ENCODE measurements around the gene DNAH2.

DNAH2 gene

DNA sequence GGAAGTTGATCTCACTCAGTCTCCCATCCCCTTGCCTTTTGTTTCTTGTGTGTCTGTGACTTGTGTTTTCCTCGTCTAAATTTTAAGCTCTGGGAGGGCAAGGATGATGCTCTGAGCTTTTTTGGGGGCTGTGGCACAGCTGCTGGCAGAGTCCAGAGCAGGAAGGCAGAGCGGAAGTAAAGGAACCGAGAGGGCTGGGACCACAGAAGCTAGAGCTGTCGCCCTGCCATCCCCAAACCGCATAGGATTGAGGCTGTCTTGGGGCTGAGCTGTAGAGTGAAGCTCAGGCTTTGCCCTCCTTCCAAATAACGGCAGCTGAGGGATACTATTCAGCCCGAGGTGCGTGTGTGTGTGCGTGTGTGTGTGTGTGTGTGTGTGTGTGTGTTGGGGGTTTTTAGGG lies 3.8 kb upstream of the DNAH2 start:
- no peak for TF ChIP-seq POLR2AphosphoS5 (IDR thresholded peaks at IDR 0.05; ENCODE audit: borderline replicate concordance, low read depth, low read length)
- TF ChIP-seq EZH2 (IDR thresholded peaks at IDR 0.05), result no peak
- TF ChIP-seq FOXP2 (optimal IDR thresholded peaks at IDR 0.05; ENCODE audit: control extremely low read depth, extremely low read length, insufficient read depth), result no peak
- no peak for DNase-seq (ENCODE audit: low read depth, low spot score)
- no peak overlapping the region for H3K27ac ChIP-seq
- no peaks in the 10 kb centered on the region for H3K36me3 ChIP-seq (ENCODE audit: insufficient read depth, low read length)
- no peak overlapping the region for H3K4me3 ChIP-seq
- no peak overlapping the region for H3K9ac ChIP-seq (ENCODE audit: insufficient read length)
- no peaks in the 10 kb centered on the region for H3K9me3 ChIP-seq (ENCODE audit: low read depth, low read length)

DNA sequence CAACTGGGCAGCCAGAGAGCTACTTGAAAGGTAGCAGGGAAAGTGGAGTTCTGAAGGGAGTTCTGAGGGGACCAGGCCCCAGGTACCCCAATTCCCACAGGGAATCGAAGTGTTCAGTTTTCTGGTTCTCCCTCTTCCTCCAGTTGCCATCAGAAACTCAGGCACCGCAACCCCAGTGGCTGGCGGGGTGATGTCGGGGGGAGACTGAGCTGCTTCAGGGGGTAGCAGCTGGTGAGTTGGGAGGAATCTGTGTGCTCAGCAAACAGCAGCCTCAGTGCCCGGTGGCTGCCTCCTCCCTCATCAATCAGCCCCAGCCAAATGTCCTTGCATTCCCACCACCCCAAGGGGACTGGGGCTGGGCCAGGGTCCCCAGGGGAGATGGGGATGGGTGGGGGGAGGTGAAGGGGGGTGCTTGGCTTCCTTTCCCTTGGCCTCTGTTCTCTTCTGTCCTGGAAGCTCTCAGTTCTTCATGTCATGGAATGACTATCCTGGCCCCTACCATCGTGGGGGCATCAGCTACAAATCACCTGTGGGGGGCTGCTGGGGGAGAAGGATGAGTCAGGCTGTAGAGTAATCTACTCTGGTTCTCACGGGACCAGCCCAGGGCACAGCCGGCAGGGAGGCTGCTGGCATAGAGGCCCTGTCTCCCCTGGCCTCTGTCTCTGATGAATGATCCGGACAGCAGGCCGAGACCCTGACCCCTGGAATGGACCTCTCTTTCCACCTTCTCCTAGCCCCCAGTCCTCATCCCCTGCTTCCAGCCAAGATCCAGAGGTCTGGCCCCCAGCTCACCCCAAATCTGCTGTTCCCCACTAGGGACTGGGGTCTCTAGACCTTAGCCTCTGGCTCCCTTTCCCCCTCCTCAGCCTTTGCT lies 2.6 kb upstream of the DNAH2 start:
- DNase-seq (ENCODE audit: low read depth, low spot score), result no peak
- Histone ChIP-seq H3K4me3 (no peak overlapping the region), H3K27ac (no peak overlapping the region), H3K9me3 (ENCODE audit: low read depth, low read length) (no peaks in the 10 kb centered on the region), H3K9ac (ENCODE audit: insufficient read length) (no peak overlapping the region), H3K36me3 (ENCODE audit: insufficient read depth, low read length) (no peaks in the 10 kb centered on the region)
- TF ChIP-seq FOXP2 (optimal IDR thresholded peaks at IDR 0.05; ENCODE audit: control extremely low read depth, extremely low read length, insufficient read depth) (no peak), EZH2 (IDR thresholded peaks at IDR 0.05) (no peak), POLR2AphosphoS5 (IDR thresholded peaks at IDR 0.05; ENCODE audit: borderline replicate concordance, low read depth, low read length) (no peak)

DNA sequence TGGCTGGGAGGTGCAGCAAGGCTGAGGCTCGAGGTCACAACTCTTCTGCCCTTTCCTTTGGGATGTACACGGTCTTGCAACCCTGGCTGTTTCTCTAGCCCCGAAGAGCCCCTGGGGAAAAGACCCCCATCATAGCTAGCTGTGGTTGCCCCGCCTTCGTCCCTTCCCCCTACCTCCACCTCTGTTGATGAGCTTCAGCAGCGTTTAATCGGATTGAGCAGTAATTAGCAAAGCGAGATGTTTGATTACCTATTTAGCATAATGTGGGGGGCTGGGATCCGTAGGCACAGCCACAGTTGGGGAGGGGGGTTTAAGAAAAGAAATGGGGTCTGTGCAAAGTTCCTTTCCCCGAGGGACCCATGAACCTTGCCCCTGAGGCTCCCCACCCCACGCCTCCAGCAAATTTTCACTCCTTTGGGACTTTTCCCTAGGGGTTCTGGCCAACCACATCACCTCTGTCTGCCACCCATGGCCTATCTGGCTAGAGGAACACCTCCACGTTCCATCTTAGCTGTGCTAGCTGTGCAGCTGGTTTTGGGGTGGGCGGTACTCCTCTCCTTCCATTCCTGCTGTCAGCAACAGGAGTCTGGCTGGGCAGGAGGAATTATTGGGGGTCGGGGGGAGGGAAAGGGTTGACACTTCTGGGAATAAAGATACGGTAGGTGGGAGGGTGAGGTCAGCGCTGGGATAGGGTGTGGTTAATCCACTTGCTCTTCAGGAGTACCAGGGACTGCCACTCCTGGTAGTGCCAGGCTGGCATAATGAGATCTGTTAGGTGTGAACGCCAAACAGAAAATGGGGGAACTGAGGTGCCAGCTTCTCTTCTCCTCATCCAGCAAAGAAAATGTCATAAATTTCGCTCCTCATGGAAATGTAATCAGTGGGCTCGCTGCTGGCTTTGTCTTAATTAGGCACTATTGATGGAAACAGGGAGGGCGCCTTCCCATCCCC lies 1.3 kb upstream of the DNAH2 start:
- no peaks in the 10 kb centered on the region for H3K9me3 ChIP-seq (ENCODE audit: low read depth, low read length)
- H3K9ac ChIP-seq (ENCODE audit: insufficient read length), result peak overlapping the region; percentile 28
- no peak for DNase-seq (ENCODE audit: low read depth, low spot score)
- H3K27ac ChIP-seq, result no peak overlapping the region
- no peaks in the 10 kb centered on the region for H3K36me3 ChIP-seq (ENCODE audit: insufficient read depth, low read length)
- H3K4me3 ChIP-seq, result peak overlapping the region; percentile 97
- TF ChIP-seq POLR2AphosphoS5 (IDR thresholded peaks at IDR 0.05; ENCODE audit: borderline replicate concordance, low read depth, low read length) (no peak), FOXP2 (optimal IDR thresholded peaks at IDR 0.05; ENCODE audit: control extremely low read depth, extremely low read length, insufficient read depth) (no peak), EZH2 (IDR thresholded peaks at IDR 0.05) (no peak)

DNA sequence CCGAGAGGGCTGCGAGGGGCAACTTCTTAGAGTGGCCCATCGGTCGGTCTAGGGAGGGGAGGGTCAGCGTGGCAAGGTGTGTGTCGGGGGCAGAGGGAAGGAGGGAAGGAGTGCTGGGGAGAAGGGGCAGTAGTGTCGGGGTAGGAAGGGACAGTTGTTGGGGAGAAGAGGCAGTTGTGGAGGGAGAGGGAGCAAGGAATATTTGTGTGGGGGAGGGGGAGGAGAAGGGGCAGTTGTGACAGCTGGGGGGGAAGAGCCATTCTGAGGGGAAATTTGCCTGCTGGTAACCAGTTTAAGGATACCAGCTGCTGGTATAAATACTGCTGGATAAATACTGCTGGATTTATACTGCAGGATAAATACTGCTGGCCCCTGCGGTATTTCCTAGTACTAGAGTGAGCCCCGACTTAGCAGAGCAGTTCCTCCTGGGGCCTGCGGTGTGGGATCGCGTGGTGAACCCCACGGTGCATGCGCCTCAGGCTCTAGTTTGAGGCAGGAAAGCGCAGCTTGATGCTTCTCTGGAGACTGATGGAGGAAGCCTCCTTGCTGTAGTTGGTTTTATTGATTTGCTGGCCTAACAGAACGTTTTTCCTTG lies 309 bp downstream of the DNAH2 start:
- peak overlapping the region; percentile 97 for H3K4me3 ChIP-seq
- TF ChIP-seq EZH2 (IDR thresholded peaks at IDR 0.05), result no peak
- TF ChIP-seq POLR2AphosphoS5 (IDR thresholded peaks at IDR 0.05; ENCODE audit: borderline replicate concordance, low read depth, low read length), result no peak
- no peak for TF ChIP-seq FOXP2 (optimal IDR thresholded peaks at IDR 0.05; ENCODE audit: control extremely low read depth, extremely low read length, insufficient read depth)
- H3K9me3 ChIP-seq (ENCODE audit: low read depth, low read length), result no peaks in the 10 kb centered on the region
- no peak for DNase-seq (ENCODE audit: low read depth, low spot score)
- H3K9ac ChIP-seq (ENCODE audit: insufficient read length), result no peak overlapping the region
- no peaks in the 10 kb centered on the region for H3K36me3 ChIP-seq (ENCODE audit: insufficient read depth, low read length)
- no peak overlapping the region for H3K27ac ChIP-seq

DNA sequence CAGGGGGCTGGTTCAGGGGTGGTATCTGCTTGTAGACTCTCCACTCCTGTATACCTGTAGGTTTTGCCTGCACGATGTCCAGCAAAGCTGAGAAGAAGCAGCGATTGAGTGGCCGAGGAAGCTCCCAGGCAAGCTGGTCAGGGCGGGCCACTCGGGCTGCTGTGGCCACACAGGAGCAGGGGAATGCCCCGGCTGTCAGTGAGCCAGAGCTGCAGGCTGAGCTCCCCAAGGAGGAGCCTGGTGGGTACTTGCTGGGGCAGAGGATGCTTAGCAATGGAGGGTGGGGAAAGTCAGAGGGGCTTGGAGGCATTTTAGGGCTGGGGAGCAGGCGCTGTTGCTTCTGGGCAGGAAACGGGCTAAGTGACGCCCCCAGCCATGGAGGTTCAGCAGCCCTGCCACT lies 2.1 kb downstream of the DNAH2 start:
- Histone ChIP-seq H3K9me3 (ENCODE audit: low read depth, low read length) (no peaks in the 10 kb centered on the region), H3K27ac (no peak overlapping the region), H3K4me3 (no peak overlapping the region), H3K9ac (ENCODE audit: insufficient read length) (no peak overlapping the region), H3K36me3 (ENCODE audit: insufficient read depth, low read length) (no peaks in the 10 kb centered on the region)
- TF ChIP-seq FOXP2 (optimal IDR thresholded peaks at IDR 0.05; ENCODE audit: control extremely low read depth, extremely low read length, insufficient read depth) (no peak), POLR2AphosphoS5 (IDR thresholded peaks at IDR 0.05; ENCODE audit: borderline replicate concordance, low read depth, low read length) (no peak), EZH2 (IDR thresholded peaks at IDR 0.05) (no peak)
- DNase-seq (ENCODE audit: low read depth, low spot score), result no peak

DNA sequence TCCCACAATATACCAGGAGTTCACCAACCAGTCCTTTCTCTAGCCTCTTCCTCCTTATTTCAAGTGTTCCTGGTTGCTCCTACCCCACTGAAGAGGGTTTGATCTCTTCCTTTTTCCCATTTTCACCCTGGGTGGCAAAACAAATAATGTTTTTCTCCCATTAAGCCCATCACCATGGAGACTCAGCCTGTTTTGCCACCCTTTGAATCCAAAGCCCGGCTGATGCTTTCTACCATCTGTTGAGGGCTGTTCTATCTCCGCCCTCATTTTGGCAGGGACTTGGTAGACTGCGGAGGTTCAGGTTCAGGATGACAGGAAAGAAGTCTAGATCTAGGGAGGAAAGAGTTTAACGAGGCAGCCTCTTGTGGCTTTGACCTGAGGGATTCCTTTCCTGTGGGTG lies 2.6 kb downstream of the DNAH2 start:
- Histone ChIP-seq H3K36me3 (ENCODE audit: insufficient read depth, low read length) (no peaks in the 10 kb centered on the region), H3K27ac (no peak overlapping the region), H3K9ac (ENCODE audit: insufficient read length) (no peak overlapping the region), H3K4me3 (no peak overlapping the region), H3K9me3 (ENCODE audit: low read depth, low read length) (no peaks in the 10 kb centered on the region)
- no peak for DNase-seq (ENCODE audit: low read depth, low spot score)
- TF ChIP-seq FOXP2 (optimal IDR thresholded peaks at IDR 0.05; ENCODE audit: control extremely low read depth, extremely low read length, insufficient read depth), result no peak
- TF ChIP-seq POLR2AphosphoS5 (IDR thresholded peaks at IDR 0.05; ENCODE audit: borderline replicate concordance, low read depth, low read length), result no peak
- TF ChIP-seq EZH2 (IDR thresholded peaks at IDR 0.05), result no peak

DNA sequence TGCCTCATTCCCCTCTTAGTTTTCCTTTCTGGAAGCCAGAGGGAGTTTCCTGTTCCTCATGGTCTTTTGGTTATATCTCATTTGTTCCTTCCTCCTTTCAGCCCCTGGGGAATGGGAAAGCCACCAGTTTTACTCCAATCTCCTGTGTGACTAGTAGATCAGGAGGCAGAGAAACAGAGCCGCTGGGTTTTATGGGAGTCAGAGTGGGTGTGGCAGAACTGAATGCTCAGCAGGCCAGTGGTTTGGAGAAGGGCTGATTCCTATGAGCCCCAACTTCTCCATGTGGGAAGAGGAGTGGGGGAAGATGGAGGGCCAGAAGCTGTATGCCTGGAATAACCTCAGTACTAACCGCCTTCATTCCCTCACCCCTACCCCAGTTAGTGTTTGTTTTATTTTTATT lies 4.1 kb downstream of the DNAH2 start:
- no peak for TF ChIP-seq EZH2 (IDR thresholded peaks at IDR 0.05)
- TF ChIP-seq POLR2AphosphoS5 (IDR thresholded peaks at IDR 0.05; ENCODE audit: borderline replicate concordance, low read depth, low read length), result no peak
- TF ChIP-seq FOXP2 (optimal IDR thresholded peaks at IDR 0.05; ENCODE audit: control extremely low read depth, extremely low read length, insufficient read depth), result no peak
- no peak overlapping the region for H3K27ac ChIP-seq
- no peak overlapping the region for H3K4me3 ChIP-seq
- DNase-seq (ENCODE audit: low read depth, low spot score), result no peak
- H3K9me3 ChIP-seq (ENCODE audit: low read depth, low read length), result no peaks in the 10 kb centered on the region
- no peaks in the 10 kb centered on the region for H3K36me3 ChIP-seq (ENCODE audit: insufficient read depth, low read length)
- H3K9ac ChIP-seq (ENCODE audit: insufficient read length), result no peak overlapping the region

DNA sequence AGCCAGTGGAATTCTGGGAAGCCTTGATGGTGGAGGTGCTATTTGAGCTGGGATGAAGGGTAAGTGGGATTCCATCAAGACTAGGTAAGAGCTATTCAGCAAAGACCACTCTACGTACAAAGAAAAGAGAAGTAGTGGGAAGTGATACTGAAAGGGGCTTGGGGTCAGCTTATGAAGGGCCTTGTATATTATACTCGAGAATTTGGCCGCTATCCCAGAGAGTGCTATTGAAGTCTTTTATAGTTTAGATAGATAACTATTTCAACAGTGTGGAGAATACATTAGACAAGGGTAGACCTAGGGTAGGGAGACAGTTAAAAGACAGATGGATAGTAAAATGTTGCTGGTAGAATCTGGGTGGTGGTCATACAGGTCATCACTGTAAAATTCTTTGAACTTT lies 10.3 kb downstream of the DNAH2 start:
- no peak overlapping the region for H3K9ac ChIP-seq (ENCODE audit: insufficient read length)
- no peaks in the 10 kb centered on the region for H3K9me3 ChIP-seq (ENCODE audit: low read depth, low read length)
- no peak overlapping the region for H3K4me3 ChIP-seq
- H3K36me3 ChIP-seq (ENCODE audit: insufficient read depth, low read length), result no peaks in the 10 kb centered on the region
- H3K27ac ChIP-seq, result no peak overlapping the region
- no peak for DNase-seq (ENCODE audit: low read depth, low spot score)
- TF ChIP-seq EZH2 (IDR thresholded peaks at IDR 0.05) (no peak), POLR2AphosphoS5 (IDR thresholded peaks at IDR 0.05; ENCODE audit: borderline replicate concordance, low read depth, low read length) (no peak), FOXP2 (optimal IDR thresholded peaks at IDR 0.05; ENCODE audit: control extremely low read depth, extremely low read length, insufficient read depth) (no peak)

Data from SK-N-MC (cell line).